Tibial nerve (tissue), 3 donors: ENCODE data around the gene SLC35A1.

Experiments
- POLR2A ChIP-seq, 2 donors: fragments of 450-650 bp; IDR thresholded peaks; one replicate each; pipeline ENCODE4 v1.6.1; 2017; ENCODE audit warnings: antibody characterized with exemption in 2 of 2, mild to moderate bottlenecking in 2 of 2, moderate library complexity in 2 of 2
- TF ChIP-seq, protein P1 (sequence below), 5 experiments: fragments of 200-600 bp in 3 of 5; fragments of 450-650 bp in 2 of 5; sonication (generic) in 3 of 5; IDR thresholded peaks; one replicate each; pipeline ENCODE4 v1.5.1; 2016 to 2019; ENCODE audit warnings: antibody characterized with exemption in 5 of 5, mild to moderate bottlenecking in 3 of 5, moderate library complexity in 2 of 5

DNA sequence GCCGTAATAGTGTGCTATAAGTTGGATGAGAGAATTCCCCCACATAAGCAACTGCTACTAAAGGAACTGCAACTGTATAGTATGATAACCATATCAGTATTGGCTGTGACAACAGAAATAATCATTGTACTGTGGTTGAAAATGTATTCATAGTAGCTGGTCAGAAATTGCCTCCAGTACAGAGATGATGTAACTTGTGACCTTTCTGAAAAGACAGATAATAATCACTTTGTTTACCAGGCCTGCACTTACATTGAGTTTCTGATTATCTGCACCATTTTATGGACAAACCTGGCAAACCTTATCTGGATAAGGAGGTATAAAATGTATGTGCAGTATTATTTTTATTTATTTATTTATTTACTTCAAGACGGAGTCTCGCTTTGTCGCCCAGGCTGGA, 46.0 kb upstream of the SLC35A1 start:
- TF ChIP-seq, protein P1, sequence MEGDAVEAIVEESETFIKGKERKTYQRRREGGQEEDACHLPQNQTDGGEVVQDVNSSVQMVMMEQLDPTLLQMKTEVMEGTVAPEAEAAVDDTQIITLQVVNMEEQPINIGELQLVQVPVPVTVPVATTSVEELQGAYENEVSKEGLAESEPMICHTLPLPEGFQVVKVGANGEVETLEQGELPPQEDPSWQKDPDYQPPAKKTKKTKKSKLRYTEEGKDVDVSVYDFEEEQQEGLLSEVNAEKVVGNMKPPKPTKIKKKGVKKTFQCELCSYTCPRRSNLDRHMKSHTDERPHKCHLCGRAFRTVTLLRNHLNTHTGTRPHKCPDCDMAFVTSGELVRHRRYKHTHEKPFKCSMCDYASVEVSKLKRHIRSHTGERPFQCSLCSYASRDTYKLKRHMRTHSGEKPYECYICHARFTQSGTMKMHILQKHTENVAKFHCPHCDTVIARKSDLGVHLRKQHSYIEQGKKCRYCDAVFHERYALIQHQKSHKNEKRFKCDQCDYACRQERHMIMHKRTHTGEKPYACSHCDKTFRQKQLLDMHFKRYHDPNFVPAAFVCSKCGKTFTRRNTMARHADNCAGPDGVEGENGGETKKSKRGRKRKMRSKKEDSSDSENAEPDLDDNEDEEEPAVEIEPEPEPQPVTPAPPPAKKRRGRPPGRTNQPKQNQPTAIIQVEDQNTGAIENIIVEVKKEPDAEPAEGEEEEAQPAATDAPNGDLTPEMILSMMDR (IDR thresholded peaks at IDR 0.05) = no peak
- no peak for TF ChIP-seq POLR2A (IDR thresholded peaks at IDR 0.05)
